Upper lobe of right lung (tissue), 1 donor: ENCODE data around the gene EML4. TPM values are rescaled to one million over a fixed set of nuclear protein-coding genes. Genes with fewer than 3 reads are reported as not detected.
A peak's percentile ranks its signal among the peaks of the same experiment; 100 is the strongest.

Source experiments
- ATAC-seq: fragments of 200-7000 bp; cut with Tn5 transposase; one replicate; pipeline ENCODE4 v1.9.1; 2020; ENCODE audit warnings: mild to moderate bottlenecking, moderate library complexity
- DNase-seq: peaks from one replicate; pipeline ENCODE4 v3.0.0-alpha.2; 2020
- H3K27ac ChIP-seq: fragments of 200-600 bp; one replicate; pipeline ENCODE4 v1.8.0; 2022
- H3K27me3 ChIP-seq: fragments of 200-600 bp; one replicate; pipeline ENCODE4 v1.8.0; 2022; ENCODE audit warnings: mild to moderate bottlenecking
- H3K36me3 ChIP-seq: fragments of 200-600 bp; one replicate; pipeline ENCODE4 v1.8.0; 2022
- H3K4me1 ChIP-seq: fragments of 200-600 bp; one replicate; pipeline ENCODE4 v1.8.0; 2022
- H3K4me3 ChIP-seq: fragments of 200-600 bp; one replicate; pipeline ENCODE4 v1.8.0; 2022; ENCODE audit warnings: mild to moderate bottlenecking
- H3K9me3 ChIP-seq: fragments of 200-600 bp; one replicate; pipeline ENCODE4 v1.8.0; 2022
- CTCF ChIP-seq: fragments of 200-600 bp; IDR thresholded peaks from one replicate; pipeline ENCODE4 v1.8.0; 2022; ENCODE audit warnings: antibody characterized with exemption
- intact Hi-C: fragments of 100-400 bp; cut with DNase I; formaldehyde crosslinking; loops from one replicate; pipeline ENCODE4 v1.11.0; 2022
- total RNA-seq: library from RNA; stranded (reverse); fragmentation: NEBNext Ultra II Directional; extraction: Animal tissue kit (Norgen Biotek cat#: 25700); gene quantifications from one replicate; pipeline ENCODE4 v1.2.1, GENCODE V29; 2021
- donor health status: DM: no; HTN: yes; CAD: no; lungs with severe emphysema.

The EML4 gene
- total RNA-seq, 1 donor from 2014 or later, result 83.0 TPM

DNA sequence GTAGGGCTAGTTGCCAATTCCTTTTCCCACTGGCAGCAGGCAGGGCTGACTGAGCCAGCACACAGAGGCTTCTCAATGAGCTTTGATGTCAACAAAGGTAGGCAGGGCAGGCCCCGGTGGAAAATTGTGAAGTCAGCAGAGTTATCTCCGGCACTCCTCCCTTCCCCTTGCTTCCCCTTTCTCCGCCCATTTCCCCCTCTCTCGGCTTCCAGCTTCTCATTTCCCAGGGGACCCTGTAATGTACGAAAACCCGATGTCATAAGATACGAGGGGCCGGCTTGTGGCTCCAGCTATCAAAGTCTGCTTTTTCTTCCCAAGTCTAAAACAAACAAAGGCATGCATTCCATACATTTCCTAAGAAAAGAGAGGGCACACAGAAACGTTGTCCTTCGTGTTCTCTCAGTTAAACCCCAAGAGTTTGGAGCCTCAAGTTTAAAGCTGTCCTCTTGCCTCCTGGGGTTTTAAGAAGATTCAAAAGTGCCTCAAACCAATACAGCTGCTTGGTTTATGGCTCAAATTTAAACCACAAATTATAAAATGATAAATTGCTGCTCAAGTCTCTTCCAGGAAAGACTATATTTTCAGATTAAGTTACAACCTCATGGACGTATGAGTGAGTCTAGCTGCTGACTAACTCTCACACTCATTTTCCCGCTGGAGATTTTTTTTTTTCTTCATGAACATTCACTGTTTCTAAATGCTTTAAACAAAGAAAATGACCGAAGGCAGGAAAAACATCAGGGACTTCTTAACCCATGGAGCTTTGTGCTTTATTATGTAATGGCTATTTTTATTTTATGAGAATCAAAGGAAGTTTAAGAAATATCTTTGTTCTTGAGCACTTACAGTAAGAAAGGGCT is 27.2 kb upstream of the EML4 start:
- intact Hi-C loops, result no loop called here
- ATAC-seq (peak; percentile 74), DNase-seq (peak; percentile 71)
- Histone ChIP-seq H3K4me3 (peak overlapping the region; percentile 23), H3K36me3 (no peaks in the 10 kb centered on the region), H3K9me3 (no peaks in the 10 kb centered on the region), H3K4me1 (peaks cover 44% of the 10 kb centered on the region), H3K27ac (peak overlapping the region; percentile 80), H3K27me3 (no peaks in the 10 kb centered on the region)
- TF ChIP-seq CTCF, result no peak

GRCh38 chr2:42142547-42143184 is 26.5 kb upstream of the EML4 start:
- peak; percentile 67 for DNase-seq
- TF ChIP-seq CTCF, result no peak

GRCh38 chr2:42147641-42148274 is 21.4 kb upstream of the EML4 start:
- TF ChIP-seq CTCF, result no peak
- DNase-seq (no peak), ATAC-seq (peak; percentile 54)
- Histone ChIP-seq H3K36me3 (no peaks in the 10 kb centered on the region), H3K27me3 (no peaks in the 10 kb centered on the region), H3K9me3 (no peaks in the 10 kb centered on the region), H3K27ac (peak overlapping the region; percentile 65), H3K4me1 (peaks cover 9% of the 10 kb centered on the region), H3K4me3 (no peak overlapping the region)
- intact Hi-C loops, result no loop called here

More at GRCh38 chr2:42142547-42143184, 26.5 kb upstream of the EML4 start:
- no peaks in the 10 kb centered on the region for H3K27me3 ChIP-seq
- peaks cover 42% of the 10 kb centered on the region for H3K4me1 ChIP-seq
- H3K4me3 ChIP-seq, result no peak overlapping the region
- peak overlapping the region; percentile 80 for H3K27ac ChIP-seq
- peak; percentile 83 for ATAC-seq
- H3K9me3 ChIP-seq, result no peaks in the 10 kb centered on the region
- H3K36me3 ChIP-seq, result no peaks in the 10 kb centered on the region
- intact Hi-C loops, result no loop called here

DNA sequence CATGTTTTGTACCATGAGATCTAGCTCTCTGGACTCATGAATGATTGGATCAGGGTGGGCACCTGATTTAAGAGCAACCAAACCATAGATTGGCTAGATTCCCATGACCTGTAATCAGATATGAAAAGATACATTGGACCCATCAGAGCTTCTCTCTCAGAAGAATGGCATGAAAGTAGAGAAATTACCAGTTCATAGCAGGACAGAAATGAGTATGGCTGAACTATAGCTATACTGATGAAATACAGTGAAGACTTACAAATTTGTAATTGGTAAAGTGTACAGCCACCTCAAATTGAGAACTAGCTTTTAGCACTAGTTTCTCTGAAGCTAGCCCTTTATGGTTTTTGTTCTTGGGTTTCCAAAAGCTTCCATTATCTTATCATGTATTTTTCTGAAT is 19.0 kb upstream of the EML4 start:
- DNase-seq (no peak), ATAC-seq (no peak)
- no peak overlapping the region for H3K27ac ChIP-seq
- no peaks in the 10 kb centered on the region for H3K27me3 ChIP-seq
- TF ChIP-seq CTCF, result no peak
- H3K36me3 ChIP-seq, result no peaks in the 10 kb centered on the region
- peaks cover 6% of the 10 kb centered on the region for H3K4me1 ChIP-seq
- H3K9me3 ChIP-seq, result no peaks in the 10 kb centered on the region
- no peak overlapping the region for H3K4me3 ChIP-seq
- intact Hi-C loops, result no loop called here

GRCh38 chr2:42153944-42154581 is 15.1 kb upstream of the EML4 start:
- intact Hi-C loops, result no loop called here
- H3K27me3 ChIP-seq, result no peaks in the 10 kb centered on the region
- H3K36me3 ChIP-seq, result no peaks in the 10 kb centered on the region
- H3K4me1 ChIP-seq, result no peaks in the 10 kb centered on the region
- no peak for TF ChIP-seq CTCF
- H3K27ac ChIP-seq, result no peak overlapping the region
- H3K4me3 ChIP-seq, result no peak overlapping the region
- DNase-seq (no peak), ATAC-seq (no peak)
- no peaks in the 10 kb centered on the region for H3K9me3 ChIP-seq
